ENCODE measurements around the gene BANP.
"Not testable (repeated sequence)": the region's sequence is repeated elsewhere in the genome, so short reads cannot be mapped to it uniquely, and the experiment has no call there.

The BANP gene

GRCh38 chr16:88041986-88042562 is 90.8 kb downstream of the BANP start:
- H3K4ac ChIP-seq (ENCODE audit: low read depth in 1 of 2, low read length in 2 of 2); H3K9me3 ChIP-seq (ENCODE audit: control insufficient read depth, low read length); H3K27me3 ChIP-seq (ENCODE audit: control insufficient read depth in 1 of 2, insufficient read depth in 1 of 2, low read length in 2 of 2); H2BK5ac ChIP-seq (ENCODE audit: low read depth, low read length, poor library complexity, severe bottlenecking); H2AFZ ChIP-seq (ENCODE audit: low read depth, low read length); H3K14ac ChIP-seq (ENCODE audit: low read length in 2 of 2); H4K8ac ChIP-seq (ENCODE audit: low read length); H3K79me1 ChIP-seq (replicated peaks; ENCODE audit: low read length, poor library complexity, severe bottlenecking); H2BK12ac ChIP-seq (ENCODE audit: low read length in 2 of 2); H2BK120ac ChIP-seq (ENCODE audit: low read depth, low read length); H3K4me1 ChIP-seq (ENCODE audit: control insufficient read depth, insufficient read depth, low read depth, low read length); H2BK15ac ChIP-seq (ENCODE audit: low read depth, poor library complexity, severe bottlenecking); H3K4me2 ChIP-seq (ENCODE audit: low read length, poor library complexity, severe bottlenecking); H3K23ac ChIP-seq (ENCODE audit: low read length in 2 of 2); H3K4me3 ChIP-seq (ENCODE audit: insufficient read depth in 1 of 2, low read depth in 1 of 2, low read length in 2 of 2); H3K18ac ChIP-seq (ENCODE audit: low read depth in 1 of 2, low read length in 2 of 2); H3K27ac ChIP-seq (ENCODE audit: low read length, poor library complexity, severe bottlenecking); H2AK5ac ChIP-seq (ENCODE audit: low read length, severe bottlenecking); H3K9ac ChIP-seq (ENCODE audit: low read length); DNase-seq; H4K91ac ChIP-seq (ENCODE audit: low read length): not testable (repeated sequence)
- 99% methylated on average over 13 of the region's 18 CpGs for WGBS
- peaks cover 9 to 40% of the 10 kb centered on the region in 2 experiments for H3K36me3 ChIP-seq (ENCODE audit: control insufficient read depth in 1 of 2, insufficient read depth in 2 of 2, low read depth in 1 of 2, low read length in 2 of 2)

GRCh38 chr16:88043208-88043910 is 92.1 kb downstream of the BANP start:
- H2BK5ac ChIP-seq (ENCODE audit: low read depth, low read length, poor library complexity, severe bottlenecking); H2BK15ac ChIP-seq (ENCODE audit: low read depth, poor library complexity, severe bottlenecking); H3K18ac ChIP-seq (ENCODE audit: low read depth in 1 of 2, low read length in 2 of 2); H2BK120ac ChIP-seq (ENCODE audit: low read depth, low read length); H4K91ac ChIP-seq (ENCODE audit: low read length); H3K4me1 ChIP-seq (ENCODE audit: control insufficient read depth, insufficient read depth, low read depth, low read length); H2BK12ac ChIP-seq (ENCODE audit: low read length in 2 of 2); H3K79me1 ChIP-seq (replicated peaks; ENCODE audit: low read length, poor library complexity, severe bottlenecking); H3K9ac ChIP-seq (ENCODE audit: low read length); H2AFZ ChIP-seq (ENCODE audit: low read depth, low read length); H3K27me3 ChIP-seq (ENCODE audit: control insufficient read depth in 1 of 2, insufficient read depth in 1 of 2, low read length in 2 of 2); H3K14ac ChIP-seq (ENCODE audit: low read length in 2 of 2); DNase-seq; H3K23ac ChIP-seq (ENCODE audit: low read length in 2 of 2); H3K27ac ChIP-seq (ENCODE audit: low read length, poor library complexity, severe bottlenecking); H3K4me3 ChIP-seq (ENCODE audit: insufficient read depth in 1 of 2, low read depth in 1 of 2, low read length in 2 of 2); H3K4ac ChIP-seq (ENCODE audit: low read depth in 1 of 2, low read length in 2 of 2); H2AK5ac ChIP-seq (ENCODE audit: low read length, severe bottlenecking); H3K9me3 ChIP-seq (ENCODE audit: control insufficient read depth, low read length); H3K4me2 ChIP-seq (ENCODE audit: low read length, poor library complexity, severe bottlenecking); H4K8ac ChIP-seq (ENCODE audit: low read length): not testable (repeated sequence)
- WGBS = 84% methylated on average over 8 of the region's 8 CpGs
- peaks cover 10 to 37% of the 10 kb centered on the region in 2 experiments for H3K36me3 ChIP-seq (ENCODE audit: control insufficient read depth in 1 of 2, insufficient read depth in 2 of 2, low read depth in 1 of 2, low read length in 2 of 2)

- H3K27me3 ChIP-seq (ENCODE audit: control insufficient read depth in 1 of 2, insufficient read depth in 1 of 2, low read length in 2 of 2); H3K79me1 ChIP-seq (replicated peaks; ENCODE audit: low read length, poor library complexity, severe bottlenecking); H3K4me3 ChIP-seq (ENCODE audit: insufficient read depth in 1 of 2, low read depth in 1 of 2, low read length in 2 of 2); H2BK15ac ChIP-seq (ENCODE audit: low read depth, poor library complexity, severe bottlenecking); H3K27ac ChIP-seq (ENCODE audit: low read length, poor library complexity, severe bottlenecking); H3K4me2 ChIP-seq (ENCODE audit: low read length, poor library complexity, severe bottlenecking); H2BK5ac ChIP-seq (ENCODE audit: low read depth, low read length, poor library complexity, severe bottlenecking); H2BK120ac ChIP-seq (ENCODE audit: low read depth, low read length); H4K8ac ChIP-seq (ENCODE audit: low read length); H4K91ac ChIP-seq (ENCODE audit: low read length); H3K18ac ChIP-seq (ENCODE audit: low read depth in 1 of 2, low read length in 2 of 2); H3K9me3 ChIP-seq (ENCODE audit: control insufficient read depth, low read length); H2AFZ ChIP-seq (ENCODE audit: low read depth, low read length); H3K4me1 ChIP-seq (ENCODE audit: control insufficient read depth, insufficient read depth, low read depth, low read length); H3K9ac ChIP-seq (ENCODE audit: low read length); DNase-seq; H3K4ac ChIP-seq (ENCODE audit: low read depth in 1 of 2, low read length in 2 of 2); H2BK12ac ChIP-seq (ENCODE audit: low read length in 2 of 2); H2AK5ac ChIP-seq (ENCODE audit: low read length, severe bottlenecking); H3K14ac ChIP-seq (ENCODE audit: low read length in 2 of 2); H3K23ac ChIP-seq (ENCODE audit: low read length in 2 of 2): not testable (repeated sequence)
- H3K36me3 ChIP-seq (ENCODE audit: control insufficient read depth in 1 of 2, insufficient read depth in 2 of 2, low read depth in 1 of 2, low read length in 2 of 2) = peaks cover 13 to 37% of the 10 kb centered on the region in 2 experiments
- WGBS = 95% methylated on average over 11 of the region's 14 CpGs
These were observed 92.9 kb downstream of the BANP start for GRCh38 chr16:88044121-88044581.

GRCh38 chr16:88045361-88045760 is 94.1 kb downstream of the BANP start:
- not testable (repeated sequence) for H3K79me1 ChIP-seq (replicated peaks; ENCODE audit: low read length, poor library complexity, severe bottlenecking); H2BK12ac ChIP-seq (ENCODE audit: low read length in 2 of 2); H2AFZ ChIP-seq (ENCODE audit: low read depth, low read length); H2BK120ac ChIP-seq (ENCODE audit: low read depth, low read length); H3K9me3 ChIP-seq (ENCODE audit: control insufficient read depth, low read length); H3K9ac ChIP-seq (ENCODE audit: low read length); H3K23ac ChIP-seq (ENCODE audit: low read length in 2 of 2); H4K8ac ChIP-seq (ENCODE audit: low read length); H3K4me3 ChIP-seq (ENCODE audit: insufficient read depth in 1 of 2, low read depth in 1 of 2, low read length in 2 of 2); H3K27ac ChIP-seq (ENCODE audit: low read length, poor library complexity, severe bottlenecking); H3K14ac ChIP-seq (ENCODE audit: low read length in 2 of 2); H3K4ac ChIP-seq (ENCODE audit: low read depth in 1 of 2, low read length in 2 of 2); H3K4me2 ChIP-seq (ENCODE audit: low read length, poor library complexity, severe bottlenecking); H4K91ac ChIP-seq (ENCODE audit: low read length); H2BK15ac ChIP-seq (ENCODE audit: low read depth, poor library complexity, severe bottlenecking); DNase-seq; H3K18ac ChIP-seq (ENCODE audit: low read depth in 1 of 2, low read length in 2 of 2); H3K27me3 ChIP-seq (ENCODE audit: control insufficient read depth in 1 of 2, insufficient read depth in 1 of 2, low read length in 2 of 2); H2AK5ac ChIP-seq (ENCODE audit: low read length, severe bottlenecking); H2BK5ac ChIP-seq (ENCODE audit: low read depth, low read length, poor library complexity, severe bottlenecking); H3K4me1 ChIP-seq (ENCODE audit: control insufficient read depth, insufficient read depth, low read depth, low read length)
- WGBS = 82% methylated on average over 6 of the region's 11 CpGs
- H3K36me3 ChIP-seq (ENCODE audit: control insufficient read depth in 1 of 2, insufficient read depth in 2 of 2, low read depth in 1 of 2, low read length in 2 of 2) = peaks cover 13 to 44% of the 10 kb centered on the region in 2 experiments

Data from mesenchymal stem cell (in vitro differentiated cells and primary cell).